Measurements from ENCODE around the gene NETO2.

Gene NETO2

DNA sequence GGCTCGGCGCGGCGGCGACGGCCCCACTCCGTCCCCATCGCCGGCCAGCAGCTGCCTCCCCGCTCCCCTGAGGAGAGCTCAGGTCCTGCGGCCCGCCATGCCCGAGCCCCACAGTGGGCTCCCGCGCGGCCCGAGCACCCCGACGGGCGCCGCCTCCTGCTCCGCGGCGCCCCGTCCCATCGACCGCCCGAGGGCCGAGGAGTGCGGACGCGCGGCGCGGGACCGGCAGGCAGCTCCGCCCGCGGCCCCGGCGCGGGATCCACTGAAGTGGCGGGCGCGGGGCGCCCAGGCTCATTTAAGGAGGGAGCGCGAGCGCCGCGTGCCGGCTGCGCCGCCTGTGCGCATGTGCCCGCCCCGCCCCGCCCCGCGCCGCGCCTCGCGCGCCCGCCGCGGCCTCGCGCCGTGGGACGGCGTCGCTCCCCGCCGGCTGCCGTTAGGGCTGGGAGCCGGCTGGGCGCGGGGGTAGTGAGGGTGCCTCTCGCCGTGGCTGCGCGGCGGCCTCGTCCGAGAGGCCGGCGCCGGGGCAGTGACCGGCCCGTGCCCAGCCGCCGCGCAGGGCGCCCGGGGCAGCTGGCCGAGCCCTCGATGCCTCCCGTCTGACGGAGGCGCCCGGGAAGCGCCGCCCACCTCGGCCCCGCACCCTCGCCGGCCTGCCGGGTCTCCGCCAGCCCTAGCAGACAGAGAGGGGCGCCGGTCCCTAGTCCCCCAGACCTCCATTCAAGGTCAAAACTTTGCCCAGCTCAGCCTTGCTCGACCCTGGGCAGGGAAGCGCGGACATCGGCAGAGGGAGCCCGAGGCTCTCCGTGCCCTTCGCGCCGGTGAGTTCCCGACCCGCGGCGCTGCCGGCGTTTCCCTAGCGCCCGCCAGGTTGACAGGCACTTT, at the start of gene NETO2 (continued):
- TF ChIP-seq ZNF76 (tag by site-specific recombination; IDR thresholded peaks at IDR 0.05; ENCODE audit: borderline replicate concordance, low read depth) = no peak
- no peak for TF ChIP-seq ZNF501 (tag by site-specific recombination; IDR thresholded peaks at IDR 0.05)
- TF ChIP-seq ZXDB (tag by site-specific recombination; IDR thresholded peaks at IDR 0.05) = no peak
- TF ChIP-seq ZNF311 (tag by site-specific recombination; IDR thresholded peaks at IDR 0.05; ENCODE audit: borderline replicate concordance) = no peak
- TF ChIP-seq ZNF585B (tag by site-specific recombination; IDR thresholded peaks at IDR 0.05) = no peak
- 0 out of 2 replicates have a peak, but pooled peaks have one; percentile 61 for TF ChIP-seq PRDM2 (tag by site-specific recombination; IDR thresholded peaks at IDR 0.05; ENCODE audit: borderline replicate concordance)
- no peak for TF ChIP-seq ZNF571 (tag by site-specific recombination; IDR thresholded peaks at IDR 0.05)
- no peak for TF ChIP-seq ZNF157 (tag by site-specific recombination; IDR thresholded peaks at IDR 0.05)
- TF ChIP-seq, protein P1, sequence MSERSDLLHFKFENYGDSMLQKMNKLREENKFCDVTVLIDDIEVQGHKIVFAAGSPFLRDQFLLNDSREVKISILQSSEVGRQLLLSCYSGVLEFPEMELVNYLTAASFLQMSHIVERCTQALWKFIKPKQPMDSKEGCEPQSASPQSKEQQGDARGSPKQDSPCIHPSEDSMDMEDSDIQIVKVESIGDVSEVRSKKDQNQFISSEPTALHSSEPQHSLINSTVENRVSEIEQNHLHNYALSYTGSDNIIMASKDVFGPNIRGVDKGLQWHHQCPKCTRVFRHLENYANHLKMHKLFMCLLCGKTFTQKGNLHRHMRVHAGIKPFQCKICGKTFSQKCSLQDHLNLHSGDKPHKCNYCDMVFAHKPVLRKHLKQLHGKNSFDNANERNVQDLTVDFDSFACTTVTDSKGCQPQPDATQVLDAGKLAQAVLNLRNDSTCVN (tag by site-specific recombination; optimal IDR thresholded peaks at IDR 0.05) = peak; percentile 37
- TF ChIP-seq ZNF677 (tag by site-specific recombination; IDR thresholded peaks at IDR 0.05) = no peak
- TF ChIP-seq ZNF366 (tag by site-specific recombination; conservative IDR thresholded peaks at IDR 0.05) = no peak
- TF ChIP-seq ZFP41 (tag by site-specific recombination; IDR thresholded peaks at IDR 0.05; ENCODE audit: borderline replicate concordance) = no peak
- peak; percentile 89 for TF ChIP-seq ZNF335 (tag by site-specific recombination; conservative IDR thresholded peaks at IDR 0.05)
- no peak for TF ChIP-seq GFI1B (tag by site-specific recombination; IDR thresholded peaks at IDR 0.05)
- no peak for TF ChIP-seq ZNF664 (tag by site-specific recombination; IDR thresholded peaks at IDR 0.05)

DNA sequence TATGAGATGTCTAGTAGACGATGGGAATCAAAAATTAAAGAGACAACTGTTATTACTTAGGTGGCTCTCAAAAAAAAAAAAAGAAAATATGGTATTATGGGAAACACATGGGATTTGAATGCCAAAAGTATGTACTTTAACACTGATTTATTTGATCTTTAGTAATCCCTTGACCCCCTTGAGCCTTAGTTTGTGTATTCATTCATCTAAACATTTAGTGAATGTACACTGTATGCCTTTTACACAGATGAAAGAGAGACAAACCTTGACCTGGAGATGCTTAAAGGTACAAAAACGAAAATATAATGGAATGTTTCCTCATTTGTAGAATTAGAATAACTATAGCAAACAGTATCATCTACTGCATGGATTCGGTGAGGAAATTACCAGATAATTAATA, 38.6 kb upstream of the NETO2 start:
- Histone ChIP-seq H3K9me3 (ENCODE audit: control insufficient read depth, insufficient read depth, low read depth, low read length) (no peaks in the 10 kb centered on the region), H3K27ac (ENCODE audit: extremely low read depth, low read depth, low read length) (no peak overlapping the region), H3K4me3 (ENCODE audit: low read depth, low read length) (no peak overlapping the region), H3K4me1 (ENCODE audit: control insufficient read depth, insufficient read depth, low read length) (no peaks in the 10 kb centered on the region), H3K36me3 (ENCODE audit: control insufficient read depth in 2 of 2, insufficient read depth in 1 of 2, low read length in 2 of 2) (no peaks in the 10 kb centered on the region)
- POLR2A ChIA-PET = no interaction called here
- CTCF ChIA-PET = no interaction called here
- TF ChIP-seq, protein P2, sequence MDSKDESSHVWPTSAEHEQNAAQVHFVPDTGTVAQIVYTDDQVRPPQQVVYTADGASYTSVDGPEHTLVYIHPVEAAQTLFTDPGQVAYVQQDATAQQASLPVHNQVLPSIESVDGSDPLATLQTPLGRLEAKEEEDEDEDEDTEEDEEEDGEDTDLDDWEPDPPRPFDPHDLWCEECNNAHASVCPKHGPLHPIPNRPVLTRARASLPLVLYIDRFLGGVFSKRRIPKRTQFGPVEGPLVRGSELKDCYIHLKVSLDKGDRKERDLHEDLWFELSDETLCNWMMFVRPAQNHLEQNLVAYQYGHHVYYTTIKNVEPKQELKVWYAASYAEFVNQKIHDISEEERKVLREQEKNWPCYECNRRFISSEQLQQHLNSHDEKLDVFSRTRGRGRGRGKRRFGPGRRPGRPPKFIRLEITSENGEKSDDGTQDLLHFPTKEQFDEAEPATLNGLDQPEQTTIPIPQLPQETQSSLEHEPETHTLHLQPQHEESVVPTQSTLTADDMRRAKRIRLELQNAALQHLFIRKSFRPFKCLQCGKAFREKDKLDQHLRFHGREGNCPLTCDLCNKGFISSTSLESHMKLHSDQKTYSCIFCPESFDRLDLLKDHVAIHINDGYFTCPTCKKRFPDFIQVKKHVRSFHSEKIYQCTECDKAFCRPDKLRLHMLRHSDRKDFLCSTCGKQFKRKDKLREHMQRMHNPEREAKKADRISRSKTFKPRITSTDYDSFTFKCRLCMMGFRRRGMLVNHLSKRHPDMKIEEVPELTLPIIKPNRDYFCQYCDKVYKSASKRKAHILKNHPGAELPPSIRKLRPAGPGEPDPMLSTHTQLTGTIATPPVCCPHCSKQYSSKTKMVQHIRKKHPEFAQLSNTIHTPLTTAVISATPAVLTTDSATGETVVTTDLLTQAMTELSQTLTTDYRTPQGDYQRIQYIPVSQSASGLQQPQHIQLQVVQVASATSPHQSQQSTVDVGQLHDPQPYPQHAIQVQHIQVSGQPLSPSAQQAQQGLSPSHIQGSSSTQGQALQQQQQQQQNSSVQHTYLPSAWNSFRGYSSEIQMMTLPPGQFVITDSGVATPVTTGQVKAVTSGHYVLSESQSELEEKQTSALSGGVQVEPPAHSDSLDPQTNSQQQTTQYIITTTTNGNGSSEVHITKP (tag by site-specific recombination; IDR thresholded peaks at IDR 0.05) = no peak
- TF ChIP-seq ZNF837 (tag by site-specific recombination; IDR thresholded peaks at IDR 0.05) = no peak
- TF ChIP-seq ZNF138 (tag by site-specific recombination; IDR thresholded peaks at IDR 0.05; ENCODE audit: borderline replicate concordance) = no peak
- TF ChIP-seq, protein P3, sequence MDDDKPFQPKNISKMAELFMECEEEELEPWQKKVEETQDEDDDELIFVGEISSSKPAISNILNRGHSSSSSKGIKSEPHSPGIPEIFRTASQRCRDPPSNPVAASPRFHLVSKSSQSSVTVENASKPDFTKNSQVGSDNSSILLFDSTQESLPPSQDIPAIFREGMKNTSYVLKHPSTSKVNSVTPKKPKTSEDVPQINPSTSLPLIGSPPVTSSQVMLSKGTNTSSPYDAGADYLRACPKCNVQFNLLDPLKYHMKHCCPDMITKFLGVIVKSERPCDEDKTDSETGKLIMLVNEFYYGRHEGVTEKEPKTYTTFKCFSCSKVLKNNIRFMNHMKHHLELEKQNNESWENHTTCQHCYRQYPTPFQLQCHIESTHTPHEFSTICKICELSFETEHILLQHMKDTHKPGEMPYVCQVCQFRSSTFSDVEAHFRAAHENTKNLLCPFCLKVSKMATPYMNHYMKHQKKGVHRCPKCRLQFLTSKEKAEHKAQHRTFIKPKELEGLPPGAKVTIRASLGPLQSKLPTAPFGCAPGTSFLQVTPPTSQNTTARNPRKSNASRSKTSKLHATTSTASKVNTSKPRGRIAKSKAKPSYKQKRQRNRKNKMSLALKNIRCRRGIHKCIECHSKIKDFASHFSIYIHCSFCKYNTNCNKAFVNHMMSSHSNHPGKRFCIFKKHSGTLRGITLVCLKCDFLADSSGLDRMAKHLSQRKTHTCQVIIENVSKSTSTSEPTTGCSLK (tag by site-specific recombination; IDR thresholded peaks at IDR 0.05) = no peak
- TF ChIP-seq ZNF621 (tag by site-specific recombination; IDR thresholded peaks at IDR 0.05) = no peak
- TF ChIP-seq, protein P4, sequence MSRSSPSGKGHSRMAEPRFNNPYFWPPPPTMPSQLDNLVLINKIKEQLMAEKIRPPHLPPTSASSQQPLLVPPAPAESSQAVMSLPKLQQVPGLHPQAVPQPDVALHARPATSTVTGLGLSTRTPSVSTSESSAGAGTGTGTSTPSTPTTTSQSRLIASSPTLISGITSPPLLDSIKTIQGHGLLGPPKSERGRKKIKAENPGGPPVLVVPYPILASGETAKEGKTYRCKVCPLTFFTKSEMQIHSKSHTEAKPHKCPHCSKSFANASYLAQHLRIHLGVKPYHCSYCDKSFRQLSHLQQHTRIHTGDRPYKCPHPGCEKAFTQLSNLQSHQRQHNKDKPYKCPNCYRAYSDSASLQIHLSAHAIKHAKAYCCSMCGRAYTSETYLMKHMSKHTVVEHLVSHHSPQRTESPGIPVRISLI (tag by site-specific recombination; IDR thresholded peaks at IDR 0.05) = no peak
- TF ChIP-seq ZNF404 (tag by site-specific recombination; IDR thresholded peaks at IDR 0.05) = no peak
